Smooth muscle cell (in vitro differentiated cells): ENCODE data around the gene CHAF1A. TPM values are rescaled to one million over a fixed set of nuclear protein-coding genes. Genes with fewer than 3 reads are reported as not detected.
A peak's percentile ranks its signal among the peaks of the same experiment; 100 is the strongest.

Experiments used
- DNase-seq: peaks from one replicate; lab custom pipeline; 2025; ENCODE audit not compliant: unreplicated experiment; lab: John Stamatoyannopoulos, UW
- H2AFZ ChIP-seq: fragments of 200-600 bp; sonication (generic); 2 replicates; pipeline ENCODE4 v1.6.0; 2016; ENCODE audit warnings: antibody characterized with exemption, low read depth, mild to moderate bottlenecking
- H3F3A ChIP-seq: fragments of 200-600 bp; sonication (generic); 2 replicates; pipeline ENCODE4 v1.6.0; 2017; ENCODE audit warnings: antibody characterized with exemption, low read depth
- H3K27ac ChIP-seq: fragments of 200-600 bp; sonication (generic); 2 replicates; pipeline ENCODE4 v1.5.1; 2016; ENCODE audit warnings: low read depth, mild to moderate bottlenecking
- H3K27me3 ChIP-seq: fragments of 200-600 bp; sonication (generic); 2 replicates; pipeline ENCODE4 v1.6.1; 2016; ENCODE audit warnings: low read depth, mild to moderate bottlenecking
- H3K36me3 ChIP-seq: fragments of 200-600 bp; sonication (generic); 2 replicates; pipeline ENCODE4 v1.5.1; 2016; ENCODE audit warnings: low read depth
- H3K4me1 ChIP-seq: fragments of 200-600 bp; sonication (generic); 2 replicates; pipeline ENCODE4 v1.5.1; 2016; ENCODE audit warnings: low read depth
- H3K4me2 ChIP-seq: fragments of 200-600 bp; sonication (generic); 2 replicates; pipeline ENCODE4 v1.6.0; 2016; ENCODE audit warnings: mild to moderate bottlenecking
- H3K4me3 ChIP-seq: fragments of 200-600 bp; sonication (generic); 2 replicates; pipeline ENCODE4 v1.5.1; 2016; ENCODE audit warnings: mild to moderate bottlenecking
- H3K79me2 ChIP-seq: fragments of 200-600 bp; sonication (generic); 2 replicates; pipeline ENCODE4 v1.6.0; 2016; ENCODE audit warnings: low read depth, mild to moderate bottlenecking
- H3K9ac ChIP-seq: fragments of 200-600 bp; sonication (generic); 2 replicates; pipeline ENCODE4 v1.6.0; 2016; ENCODE audit warnings: low read depth
- H3K9me3 ChIP-seq: fragments of 200-600 bp; sonication (generic); replicated peaks from 2 replicates; pipeline ENCODE4 v1.5.1; 2016; ENCODE audit warnings: low read depth
- H4K20me1 ChIP-seq: fragments of 200-600 bp; sonication (generic); 2 replicates; pipeline ENCODE4 v1.6.0; 2016; ENCODE audit warnings: low read depth
- CTCF ChIP-seq: fragments of 200-600 bp; sonication (generic); IDR thresholded peaks from 2 replicates; pipeline ENCODE4 v1.5.1; 2017; ENCODE audit warnings: borderline replicate concordance, mild to moderate bottlenecking, antibody characterized with exemption; ENCODE audit not compliant: insufficient read depth, poor library complexity, severe bottlenecking
- WGBS: methylation state at CpG from one replicate; pipeline ENCODE4 v1.1.7; 2016; ENCODE audit warnings: low lambda C conversion rate; 5-methylcytosine and 5-hydroxymethylcytosine counted together
- polyA plus RNA-seq: library from polyadenylated mRNA; unstranded; fragments of >200 nt; fragmentation: Nextera tagmentation; extraction: Ambion mirVana; gene quantifications from 2 replicates; pipeline ENCODE4 v1.2.1, GENCODE V29; 2016
- total RNA-seq: library from RNA; depleted of rRNA; stranded (reverse); fragments of >200 nt; gene quantifications from 2 replicates; pipeline ENCODE4 v1.2.3, GENCODE V29; 2014

CHAF1A gene
- total and polyA plus RNA-seq, 2 experiments from 2014 or later, result 3.8 to 11.4 TPM

GRCh38 chr19:4388337-4389063 lies 13.9 kb upstream of the CHAF1A start:
- Histone ChIP-seq H3K27ac (peak overlapping the region; percentile 56), H3K9ac (no peak overlapping the region), H3K27me3 (no peaks in the 10 kb centered on the region), H3K4me3 (no peak overlapping the region), H3K36me3 (no peaks in the 10 kb centered on the region), H3K4me2 (peak overlapping the region; percentile 24), H2AFZ (no peak overlapping the region), H3K4me1 (peaks cover 64% of the 10 kb centered on the region), H3F3A (peaks cover 42% of the 10 kb centered on the region), H4K20me1 (peaks cover 100% of the 10 kb centered on the region), H3K9me3 (no peaks in the 10 kb centered on the region), H3K79me2 (peaks cover 100% of the 10 kb centered on the region)
- no peak for DNase-seq
- TF ChIP-seq CTCF, result no peak
- WGBS, result 85% methylated on average over 16 of the region's 16 CpGs

GRCh38 chr19:4389064-4389375 lies 13.4 kb upstream of the CHAF1A start:
- 80% methylated on average over 9 of the region's 9 CpGs for WGBS
- Histone ChIP-seq H3K27ac (peak overlapping the region; percentile 56), H3K27me3 (no peaks in the 10 kb centered on the region), H3K4me2 (peak overlapping the region; percentile 24), H3K79me2 (peaks cover 98% of the 10 kb centered on the region), H3K4me3 (no peak overlapping the region), H3K4me1 (peaks cover 68% of the 10 kb centered on the region), H3K9ac (no peak overlapping the region), H2AFZ (no peak overlapping the region), H4K20me1 (peaks cover 100% of the 10 kb centered on the region), H3K9me3 (no peaks in the 10 kb centered on the region), H3K36me3 (no peaks in the 10 kb centered on the region), H3F3A (peaks cover 44% of the 10 kb centered on the region)
- TF ChIP-seq CTCF, result no peak
- no peak for DNase-seq

GRCh38 chr19:4389511-4390016 lies 12.9 kb upstream of the CHAF1A start:
- Histone ChIP-seq H3K27ac (peak overlapping the region; percentile 89), H3K4me1 (peaks cover 73% of the 10 kb centered on the region), H3K27me3 (no peaks in the 10 kb centered on the region), H2AFZ (no peak overlapping the region), H3F3A (peaks cover 44% of the 10 kb centered on the region), H3K4me2 (peak overlapping the region; percentile 81), H3K4me3 (no peak overlapping the region), H3K79me2 (peaks cover 95% of the 10 kb centered on the region), H4K20me1 (peaks cover 100% of the 10 kb centered on the region), H3K9ac (no peak overlapping the region), H3K9me3 (no peaks in the 10 kb centered on the region), H3K36me3 (no peaks in the 10 kb centered on the region)
- WGBS, result 78% methylated on average over 16 of the region's 17 CpGs
- no peak for DNase-seq
- no peak for TF ChIP-seq CTCF
